K562 (cell line): Measurements from ENCODE around the gene MYO15B. TPM values are rescaled to one million over a fixed set of nuclear protein-coding genes. Genes with fewer than 3 reads are reported as not detected.
A peak's percentile ranks its signal among the peaks of the same experiment; 100 is the strongest.

Experiments used
- ATAC-seq: fragments of 200-7000 bp; cut with Tn5 transposase; 3 replicates; pipeline ENCODE4 v1.9.1; 2020; ENCODE audit warnings: moderate library complexity
- BruUV-seq: library from RNA; stranded (reverse); fragments of 400-500 nt; replicated peaks from 2 replicates; lab custom pipeline; 2021; lab: Mats Ljungman, UMichigan
- CTCF ChIA-PET: fragments of 300-600 bp; formaldehyde crosslinking; extraction: SDS; loops from one replicate; lab custom pipeline; 2021; ENCODE audit warnings: low intra/inter-chr PET ratio; lab: Yijun Ruan, JAX
- POLR2A ChIA-PET: fragments of 300-600, 350-650 bp; sonication (Branson Sonifier 250); formaldehyde crosslinking; extraction: SDS; loops from one replicate; lab custom pipeline; 2021; ENCODE audit warnings: antibody characterized with exemption, inconsistent platforms; lab: Yijun Ruan, JAX
- DNase-seq, 4 experiments: peaks; one replicate each; pipeline versions ENCODE4 v3.0.0 to v3.0.0-alpha.2; 2011 to 2018; ENCODE audit warnings: low spot score in 3 of 4, mixed read lengths in 3 of 4; ENCODE audit errors: extremely low read depth in 1 of 4
- FAIRE-seq: peaks from 2 replicates; lab custom pipeline; 2011; peaks lifted over from hg19 to GRCh38; lab: Jason Lieb, UNC
- H2AFZ ChIP-seq: 2 replicates; pipeline ENCODE4 v1.6.0; 2011; ENCODE audit warnings: low read depth, low read length, control low read depth, inconsistent platforms
- H3K27ac ChIP-seq: fragments of 200-600 bp; 3 replicates; pipeline ENCODE4 v1.8.0; 2011; ENCODE audit warnings: low read depth, mild to moderate bottlenecking, control low read depth, inconsistent platforms, low read length, moderate library complexity, mixed read lengths; ENCODE audit errors: extremely low read depth
- H3K27me3 ChIP-seq, 2 experiments: fragments of 300-600 bp in 1 of 2; 2 replicates in 1 of 2; 3 replicates in 1 of 2; pipeline versions ENCODE4 v1.6.0 to v1.8.0; 2011; ENCODE audit warnings: inconsistent platforms in 2 of 2, low read length in 2 of 2, mild to moderate bottlenecking in 1 of 2, mixed read lengths in 1 of 2, moderate library complexity in 1 of 2; ENCODE audit not compliant: control insufficient read depth in 2 of 2, insufficient read depth in 2 of 2
- H3K36me3 ChIP-seq: fragments of 300-600 bp; 3 replicates; pipeline ENCODE4 v1.8.0; 2011; ENCODE audit warnings: mild to moderate bottlenecking, low read length, inconsistent platforms; ENCODE audit not compliant: control insufficient read depth, insufficient read depth
- H3K4me1 ChIP-seq, 2 experiments: fragments of 200-600 bp in 1 of 2; replicated peaks in 1 of 2; 2 replicates in 1 of 2; 3 replicates in 1 of 2; pipeline versions ENCODE4 v1.5.1 to v1.8.0; 2011; ENCODE audit warnings: inconsistent platforms in 2 of 2, low read length in 2 of 2, mild to moderate bottlenecking in 1 of 2, mixed read lengths in 1 of 2, moderate library complexity in 1 of 2; ENCODE audit not compliant: control insufficient read depth in 2 of 2, insufficient read depth in 2 of 2
- H3K4me2 ChIP-seq: 2 replicates; pipeline ENCODE4 v1.6.1; 2011; ENCODE audit warnings: low read length, control low read depth, inconsistent platforms, mixed read lengths; ENCODE audit not compliant: insufficient read depth
- H3K4me3 ChIP-seq: fragments of 200-600 bp; sonication (generic), shearing (Covaris generic); 2 replicates; pipeline ENCODE4 v1.5.1; 2016; ENCODE audit warnings: control low read depth, inconsistent platforms
- H3K79me2 ChIP-seq: fragments of 200-600 bp; 3 replicates; pipeline ENCODE4 v1.8.0; 2011; ENCODE audit warnings: low read length, inconsistent platforms; ENCODE audit not compliant: control insufficient read depth, insufficient read depth
- H3K9ac ChIP-seq, 2 experiments: 2 replicates each; pipeline versions ENCODE4 v1.6.0 to v1.6.1; 2011; ENCODE audit warnings: low read depth in 2 of 2, low read length in 2 of 2, control low read depth in 1 of 2, inconsistent platforms in 1 of 2, mild to moderate bottlenecking in 1 of 2, mixed read lengths in 1 of 2; ENCODE audit not compliant: insufficient read depth in 1 of 2
- H3K9me1 ChIP-seq: one replicate; pipeline ENCODE4 v1.6.0; 2011; ENCODE audit warnings: inconsistent platforms, mild to moderate bottlenecking, low read length, moderate library complexity; ENCODE audit not compliant: control insufficient read depth, insufficient read depth
- H3K9me3 ChIP-seq: replicated peaks from 2 replicates; pipeline ENCODE4 v1.5.1; 2011; ENCODE audit warnings: low read depth, low read length, inconsistent platforms; ENCODE audit not compliant: control insufficient read depth, insufficient read depth
- H4K20me1 ChIP-seq: replicated peaks from 2 replicates; pipeline ENCODE4 v1.6.1; 2011; ENCODE audit warnings: low read length, inconsistent platforms, mixed read lengths; ENCODE audit not compliant: control insufficient read depth, insufficient read depth
- ASH1L ChIP-seq: fragments of 450-650 bp; IDR thresholded peaks from 2 replicates; pipeline ENCODE4 v1.6.1; 2018; ENCODE audit warnings: borderline replicate concordance, mild to moderate bottlenecking, low read depth; ENCODE audit not compliant: partially characterized antibody
- CLOCK ChIP-seq: fragments of 250-450 bp; sonication (Bioruptor Pico); IDR thresholded peaks from 2 replicates; pipeline ENCODE4 v1.4.0; 2020; ENCODE audit warnings: mild to moderate bottlenecking, moderate library complexity, borderline replicate concordance
- CTBP1 ChIP-seq: fragments of 450-650 bp; IDR thresholded peaks from 2 replicates; pipeline ENCODE4 v1.6.1; 2016; ENCODE audit warnings: borderline replicate concordance
- HES1 ChIP-seq: fragments of 450-650 bp; IDR thresholded peaks from 2 replicates; pipeline ENCODE4 v1.6.1; 2016; ENCODE audit warnings: low read depth, mild to moderate bottlenecking, moderate library complexity
- NBN ChIP-seq: fragments of 450-650 bp; IDR thresholded peaks from 2 replicates; pipeline ENCODE4 v1.6.1; 2016; ENCODE audit warnings: low read depth, mild to moderate bottlenecking
- NFE2L1 ChIP-seq: fragments of 450-650 bp; IDR thresholded peaks from 2 replicates; pipeline ENCODE4 v1.6.1; 2016; ENCODE audit warnings: missing genetic modification characterization, low read depth, mild to moderate bottlenecking, missing compliant biosample characterization, moderate library complexity, borderline replicate concordance
- NFIX ChIP-seq: fragments of 250-450 bp; sonication (Bioruptor Pico); IDR thresholded peaks from 2 replicates; pipeline ENCODE4 v1.4.0; 2020; ENCODE audit warnings: low read depth, mild to moderate bottlenecking, moderate library complexity
- NFXL1 ChIP-seq: fragments of 450-650 bp; formaldehyde crosslinking; IDR thresholded peaks from 2 replicates; pipeline ENCODE4 v1.4.0; 2021; ENCODE audit warnings: mild to moderate bottlenecking
- NUFIP1 ChIP-seq: fragments of 450-650 bp; IDR thresholded peaks from 2 replicates; pipeline ENCODE4 v1.6.1; 2018; ENCODE audit not compliant: partially characterized antibody
- POLR2A ChIP-seq: fragments of 450-650 bp; conservative IDR thresholded peaks from 2 replicates; pipeline ENCODE4 v1.6.1; 2016
- RBM17 ChIP-seq: fragments of 200-400 bp; formaldehyde crosslinking; IDR thresholded peaks from 2 replicates; pipeline ENCODE4 v1.6.1; 2017; ENCODE audit warnings: low read depth, mild to moderate bottlenecking, low read length, borderline replicate concordance
- RNF219 ChIP-seq: fragments of 250-450 bp; sonication (Bioruptor Pico); IDR thresholded peaks from 2 replicates; pipeline ENCODE4 v1.5.0; 2022; ENCODE audit warnings: mild to moderate bottlenecking
- TAF1 ChIP-seq: IDR thresholded peaks from 2 replicates; pipeline ENCODE4 v1.6.1; 2011; ENCODE audit warnings: mild to moderate bottlenecking, low read length, moderate library complexity; ENCODE audit not compliant: insufficient read depth, control insufficient read depth, severe bottlenecking; ENCODE audit errors: extremely low read depth
- ZBED1 ChIP-seq: IDR thresholded peaks from 2 replicates; pipeline ENCODE4 v1.6.1; 2014
- ZNF217 ChIP-seq: sonication (generic); formaldehyde crosslinking; IDR thresholded peaks from 2 replicates; pipeline ENCODE4 v1.8.0; 2022; ENCODE audit warnings: mild to moderate bottlenecking, missing genetic modification reagents
- ZNF274 ChIP-seq: IDR thresholded peaks from 2 replicates; pipeline ENCODE4 v1.6.1; 2011; ENCODE audit warnings: low read depth, mild to moderate bottlenecking, low read length, moderate library complexity, borderline replicate concordance
- ZNF586 ChIP-seq: fragments of 450-650 bp; formaldehyde crosslinking; conservative IDR thresholded peaks from 2 replicates; pipeline ENCODE4 v1.4.0; 2020; ENCODE audit warnings: mild to moderate bottlenecking, moderate library complexity
- ZNF778 ChIP-seq: fragments of 450-650 bp; formaldehyde crosslinking; IDR thresholded peaks from 2 replicates; pipeline ENCODE4 v1.4.0; 2020; ENCODE audit warnings: mild to moderate bottlenecking, moderate library complexity
- WGBS: fragments of 100-300 bp; shearing (Covaris generic); methylation state at CpG from one replicate; pipeline ENCODE4 v1.1.6; 2016; ENCODE audit warnings: low coverage, mixed read lengths; ENCODE audit not compliant: insufficient coverage; ENCODE audit errors: missing lambda C conversion rate; 5-methylcytosine and 5-hydroxymethylcytosine counted together
- in situ Hi-C: fragments of 300-500 bp; cut with MboI; formaldehyde crosslinking; loops from 4 replicates; pipeline ENCODE4 v1.15.0; 2018; ENCODE audit warnings: inconsistent platforms, mixed read lengths
- intact Hi-C: fragments of 100-400 bp; cut with micrococcal nuclease; formaldehyde crosslinking; loops from 2 replicates; pipeline ENCODE4 v1.14.2; 2022
- polyA plus RNA-seq, 8 experiments: library from polyadenylated mRNA; depleted of rRNA in 4 of 8; stranded (reverse) in 5 of 8; unstranded in 3 of 8; fragments of >200 nt; fragmentation: Nextera tagmentation in 2 of 8; fragmentation: Illumina TruSeq in 1 of 8; extraction: Ambion mirVana in 2 of 8; extraction: Trizol in 1 of 8; gene quantifications; 2 replicates each; pipeline versions ENCODE4 v1.2.1 to v1.2.3, GENCODE V29; 2011 to 2014; ENCODE audit warnings: inconsistent platforms in 1 of 8, missing spikeins in 1 of 8
- total RNA-seq, 7 experiments: library from RNA; depleted of rRNA in 6 of 7; stranded (reverse); fragments of >200 nt in 6 of 7; fragmentation: Illumina TruSeq in 2 of 7; extraction: Trizol in 2 of 7; gene quantifications; 2 replicates each; pipeline versions ENCODE4 v1.2.1 to v1.2.3, GENCODE V29; 2011 to 2021; ENCODE audit warnings: low replicate concordance in 1 of 7

The MYO15B gene
- total and polyA plus RNA-seq, 9 of the 15 experiments (the other 6 are each of a cell fraction or from before 2014, with no cell fraction given), result 0.05 to 3.1 (median 0.83) TPM; not detected in 2

- WGBS, result 12% methylated on average over 8 of the region's 12 CpGs
- Histone ChIP-seq H3K36me3 (no peaks in the 10 kb centered on the region), H3K9ac (0 out of 4 replicates have a peak overlapping the region, but pooled peaks of 1 of the 2 experiments have one; percentile 61), H3K9me3 (no peaks in the 10 kb centered on the region), H3K27ac (no peak overlapping the region), H3K4me1 (peaks cover 3 to 22% of the 10 kb centered on the region in 2 experiments; a peak in 3 of 5 replicates), H3K4me2 (no peak overlapping the region), H3K9me1 (no peaks in the 10 kb centered on the region), H2AFZ (no peak overlapping the region), H3K27me3 (peaks cover 0 to 7% of the 10 kb centered on the region in 2 experiments; a peak in 3 of 5 replicates), H3K79me2 (no peaks in the 10 kb centered on the region), H4K20me1 (peaks cover 4% of the 10 kb centered on the region; the same call in 1 of the 2 replicates), H3K4me3 (no peak overlapping the region)
- in situ Hi-C loops, result no loop called here
- FAIRE-seq (no peak), DNase-seq (peak in 3 of 4 experiments; percentile 57 to 81 (median 81)), ATAC-seq (no peak)
- ChIA-PET POLR2A (interaction anchor here (0.6 to 1.1 kb wide), 4 partner anchors 7 to 334 kb away, joined by 3 to 4 read pairs (median 3); no protein-coding TSS in a partner anchor), CTCF (no interaction called here)
- no TSS peak for BruUV-seq
- intact Hi-C loops, result loop anchor here (5.0 kb wide), 1 partner anchor 143 kb away; no protein-coding TSS in a partner anchor
- TF ChIP-seq CTBP1, result no peak
- TF ChIP-seq NFE2L1, result no peak
- TF ChIP-seq NFIX, result no peak
- TF ChIP-seq RBM17, result no peak
- no peak for TF ChIP-seq ZNF778
- no peak for TF ChIP-seq RNF219 (CRISPR knock-in tag)
- no peak for TF ChIP-seq ZBED1
- no peak for TF ChIP-seq NBN
- TF ChIP-seq HES1, result no peak
- TF ChIP-seq ZNF586, result no peak
- no peak for TF ChIP-seq ASH1L
- TF ChIP-seq POLR2A, result no peak
- TF ChIP-seq ZNF217 (CRISPR knock-in tag), result no peak
- no peak for TF ChIP-seq ZNF274
- no peak for TF ChIP-seq NFXL1 (CRISPR knock-in tag)
- no peak for TF ChIP-seq NUFIP1
- TF ChIP-seq TAF1, result no peak
- no peak for TF ChIP-seq CLOCK (CRISPR knock-in tag)
These were observed 16.6 kb downstream of the MYO15B start for GRCh38 chr17:75604034-75604695.
